ENCODE data around the gene CDH5. TPM values are rescaled to one million over a fixed set of nuclear protein-coding genes. Genes with fewer than 3 reads are reported as not detected.
A peak's percentile ranks its signal among the peaks of the same experiment; 100 is the strongest.

Gene CDH5
- total and polyA plus RNA-seq, 4 donors, result 29.9 to 196 (median 81.1) TPM

- no peaks in the 10 kb centered on the region for H3K27me3 ChIP-seq (ENCODE audit: control insufficient read depth in 3 of 3, insufficient read depth in 3 of 3, low read length in 2 of 3)
- H3K27ac ChIP-seq (ENCODE audit: low read depth in 1 of 2, low read length in 1 of 2), result peak overlapping the region; percentile 54 to 87
- WGBS, 2 donors, result 62 to 78% methylated on average over 13 of the region's 13 CpGs
- peaks cover 0 to 19% (median 0%) of the 10 kb centered on the region in 5 donors for H3K4me1 ChIP-seq (ENCODE audit: control insufficient read depth in 5 of 5, insufficient read depth in 5 of 5, low read length in 5 of 5)
- ATAC-seq (ENCODE audit: insufficient read depth, low FRiP score) (peak; percentile 46), DNase-seq (peak in 1 of 3 donors; percentile 63)
- H3K4me3 ChIP-seq, result no peak overlapping the region
- peaks cover 0 to 8% (median 0%) of the 10 kb centered on the region in 4 donors for H3K9me3 ChIP-seq (ENCODE audit: control insufficient read depth in 4 of 4, insufficient read depth in 3 of 4, low read length in 3 of 4)
- TF ChIP-seq CTCF (IDR thresholded peaks at IDR 0.05; ENCODE audit: control extremely low read depth, extremely low read depth), result no peak
- H3K36me3 ChIP-seq (ENCODE audit: control insufficient read depth in 4 of 4, insufficient read depth in 4 of 4, low read length in 4 of 4), result peaks cover 0 to 3% (median 0%) of the 10 kb centered on the region in 4 donors
- H3K9ac ChIP-seq (ENCODE audit: insufficient read depth in 1 of 2, low read length in 2 of 2), result no peak overlapping the region
These were observed 15.9 kb downstream of the CDH5 start for GRCh38 chr16:66382171-66382965.

- no peak overlapping the region for H3K9ac ChIP-seq (ENCODE audit: insufficient read depth in 1 of 2, low read length in 2 of 2)
- ATAC-seq (ENCODE audit: insufficient read depth, low FRiP score), result no peak
- H3K36me3 ChIP-seq (ENCODE audit: control insufficient read depth in 4 of 4, insufficient read depth in 4 of 4, low read length in 4 of 4), result peaks cover 0 to 6% (median 0%) of the 10 kb centered on the region in 4 donors
- H3K4me1 ChIP-seq (ENCODE audit: control insufficient read depth in 5 of 5, insufficient read depth in 5 of 5, low read length in 5 of 5), result peaks cover 0 to 19% (median 0%) of the 10 kb centered on the region in 5 donors
- WGBS, 2 donors, result 57 to 75% methylated on average over 3 of the region's 3 CpGs
- H3K27ac ChIP-seq (ENCODE audit: low read depth in 1 of 2, low read length in 1 of 2), result peak overlapping the region in 1 of 2 donors; percentile 27
- H3K9me3 ChIP-seq (ENCODE audit: control insufficient read depth in 4 of 4, insufficient read depth in 3 of 4, low read length in 3 of 4), result peaks cover 0 to 8% (median 0%) of the 10 kb centered on the region in 4 donors
- no peak overlapping the region for H3K4me3 ChIP-seq
- no peaks in the 10 kb centered on the region for H3K27me3 ChIP-seq (ENCODE audit: control insufficient read depth in 3 of 3, insufficient read depth in 3 of 3, low read length in 2 of 3)
- TF ChIP-seq CTCF (IDR thresholded peaks at IDR 0.05; ENCODE audit: control extremely low read depth, extremely low read depth), result no peak
- no peak for DNase-seq
These were observed 16.4 kb downstream of the CDH5 start for GRCh38 chr16:66382966-66383299.

- ATAC-seq (ENCODE audit: insufficient read depth, low FRiP score) (no peak), DNase-seq (no peak)
- peak overlapping the region; percentile 3 to 75 for H3K27ac ChIP-seq (ENCODE audit: low read depth in 1 of 2, low read length in 1 of 2)
- TF ChIP-seq CTCF (IDR thresholded peaks at IDR 0.05; ENCODE audit: control extremely low read depth, extremely low read depth), result no peak
- H3K9me3 ChIP-seq (ENCODE audit: control insufficient read depth in 4 of 4, insufficient read depth in 3 of 4, low read length in 3 of 4), result peaks cover 0 to 8% (median 0%) of the 10 kb centered on the region in 4 donors
- peaks cover 0 to 17% (median 0%) of the 10 kb centered on the region in 5 donors for H3K4me1 ChIP-seq (ENCODE audit: control insufficient read depth in 5 of 5, insufficient read depth in 5 of 5, low read length in 5 of 5)
- H3K9ac ChIP-seq (ENCODE audit: insufficient read depth in 1 of 2, low read length in 2 of 2), result no peak overlapping the region
- H3K36me3 ChIP-seq (ENCODE audit: control insufficient read depth in 4 of 4, insufficient read depth in 4 of 4, low read length in 4 of 4), result peaks cover 0 to 6% (median 0%) of the 10 kb centered on the region in 4 donors
- no peak overlapping the region for H3K4me3 ChIP-seq
- 80 to 90% methylated on average over 4 of the region's 4 CpGs for WGBS, 2 donors
- no peaks in the 10 kb centered on the region for H3K27me3 ChIP-seq (ENCODE audit: control insufficient read depth in 3 of 3, insufficient read depth in 3 of 3, low read length in 2 of 3)
These were observed 17.1 kb downstream of the CDH5 start for GRCh38 chr16:66383551-66383950.
